ENCODE data around the gene IFNL3.

DNA sequence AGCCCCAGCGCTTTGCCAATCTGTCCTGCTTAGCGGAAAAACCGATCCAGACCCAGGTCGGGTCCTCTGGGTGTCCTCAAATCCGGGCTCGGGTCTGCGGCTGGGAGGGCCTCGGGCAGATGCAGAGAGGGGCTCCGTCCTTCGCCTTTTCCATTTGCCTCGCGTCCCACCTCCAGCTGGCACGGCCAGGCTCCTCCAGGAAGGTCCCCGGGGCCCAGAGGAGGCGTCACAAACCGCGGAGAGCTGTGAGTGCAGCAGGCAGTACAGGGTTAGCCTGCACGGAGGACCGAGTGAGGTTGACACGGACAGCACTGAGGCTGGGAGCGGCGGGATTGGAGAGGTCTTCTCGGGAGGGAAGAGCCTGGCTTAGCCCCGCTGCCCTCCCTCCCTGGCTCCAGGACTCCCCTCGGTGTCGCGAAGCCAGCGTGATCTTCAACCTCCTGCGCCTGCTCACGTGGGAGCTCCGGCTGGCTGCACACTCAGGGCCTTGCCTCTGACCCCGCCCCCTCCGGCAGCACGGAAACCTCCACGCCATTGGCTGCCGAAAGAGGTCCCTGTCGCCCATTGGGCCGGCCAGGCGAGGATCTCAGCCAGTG is 20.6 kb upstream of the IFNL3 start:
- TF ChIP-seq EZH2 (IDR thresholded peaks at IDR 0.05) (no peak), CTCF (IDR thresholded peaks at IDR 0.05) (no peak), EZH2phosphoT487 (IDR thresholded peaks at IDR 0.05) (no peak)
